22Rv1 (cell line): ENCODE data around the gene RAB27B.

Experiments
- CTCF ChIP-seq: fragments of 450-650 bp; IDR thresholded peaks from 2 replicates; pipeline ENCODE4 v1.5.1; 2017; ENCODE audit warnings: mild to moderate bottlenecking
- ZFX ChIP-seq: fragments of 450-650 bp; IDR thresholded peaks from 2 replicates; pipeline ENCODE4 v1.6.1; 2017; ENCODE audit warnings: antibody characterized with exemption, borderline replicate concordance

- no peak for TF ChIP-seq ZFX
- no peak for TF ChIP-seq CTCF
Observed at GRCh38 chr18:54813305-54813704, 15.0 kb upstream of the RAB27B start.
